Measurements from ENCODE around the gene JPH3.

- TF ChIP-seq CTCF (IDR thresholded peaks at IDR 0.05; ENCODE audit: poor library complexity, severe bottlenecking) (peak; percentile 80), MXI1 (conservative IDR thresholded peaks at IDR 0.05; ENCODE audit: poor library complexity, severe bottlenecking) (no peak), EP300 (conservative IDR thresholded peaks at IDR 0.05; ENCODE audit: poor library complexity, severe bottlenecking) (no peak), EZH2 (IDR thresholded peaks at IDR 0.05; ENCODE audit: borderline replicate concordance, insufficient read depth, low read length, poor library complexity, severe bottlenecking) (no peak), TAF1 (IDR thresholded peaks at IDR 0.05; ENCODE audit: low read depth) (no peak), POLR2AphosphoS5 (IDR thresholded peaks at IDR 0.05) (no peak)
These were observed 33.3 kb downstream of the JPH3 start for GRCh38 chr16:87635541-87636049.
